ENCODE measurements around the gene TM4SF18.

TM4SF18 gene

GRCh38 chr3:149316437-149316836 is 17.0 kb downstream of the TM4SF18 start:
- Histone ChIP-seq H3K27ac (ENCODE audit: extremely low read depth, low read depth, low read length) (no peak overlapping the region), H3K4me3 (ENCODE audit: low read depth, low read length) (no peak overlapping the region), H3K36me3 (ENCODE audit: control insufficient read depth in 2 of 2, insufficient read depth in 1 of 2, low read length in 2 of 2) (no peaks in the 10 kb centered on the region), H3K9me3 (ENCODE audit: control insufficient read depth, insufficient read depth, low read depth, low read length) (no peaks in the 10 kb centered on the region), H3K4me1 (ENCODE audit: control insufficient read depth, insufficient read depth, low read length) (no peaks in the 10 kb centered on the region)
- ChIA-PET CTCF (no interaction called here), POLR2A (no interaction called here)
- TF ChIP-seq ZNF121 (tag by site-specific recombination; IDR thresholded peaks at IDR 0.05) (no peak), YY1 (tag by site-specific recombination; IDR thresholded peaks at IDR 0.05) (no peak), KLF10 (tag by site-specific recombination; IDR thresholded peaks at IDR 0.05) (no peak), ZNF239 (tag by site-specific recombination; IDR thresholded peaks at IDR 0.05) (no peak), SALL2 (tag by site-specific recombination; IDR thresholded peaks at IDR 0.05; ENCODE audit: borderline replicate concordance) (no peak), PBX3 (CRISPR knock-in tag; IDR thresholded peaks at IDR 0.05) (no peak), ZNF274 (IDR thresholded peaks at IDR 0.05; ENCODE audit: low read length) (no peak), ZNF274 (tag by site-specific recombination; IDR thresholded peaks at IDR 0.05; ENCODE audit: borderline replicate concordance) (no peak), ZNF514 (tag by site-specific recombination; IDR thresholded peaks at IDR 0.05) (no peak), ZNF280D (tag by site-specific recombination; IDR thresholded peaks at IDR 0.05) (no peak), TRIM28 (IDR thresholded peaks at IDR 0.05; ENCODE audit: borderline replicate concordance, low read length) (no peak), ZFP37 (tag by site-specific recombination; IDR thresholded peaks at IDR 0.05) (no peak), ZNF423 (tag by site-specific recombination; IDR thresholded peaks at IDR 0.05) (no peak), ZNF10 (tag by site-specific recombination; IDR thresholded peaks at IDR 0.05) (no peak), ZNF623 (tag by site-specific recombination; IDR thresholded peaks at IDR 0.05) (no peak), WT1 (tag by site-specific recombination; IDR thresholded peaks at IDR 0.05) (no peak), ZNF214 (tag by site-specific recombination; IDR thresholded peaks at IDR 0.05; ENCODE audit: borderline replicate concordance) (no peak), ZNF433 (tag by site-specific recombination; IDR thresholded peaks at IDR 0.05; ENCODE audit: low read depth) (no peak), ZNF624 (tag by site-specific recombination; IDR thresholded peaks at IDR 0.05) (no peak), ZBTB49 (tag by site-specific recombination; IDR thresholded peaks at IDR 0.05; ENCODE audit: low read depth) (no peak)

GRCh38 chr3:149315694-149316093 is 17.7 kb downstream of the TM4SF18 start:
- ChIA-PET CTCF (no interaction called here), POLR2A (no interaction called here)
- Histone ChIP-seq H3K36me3 (ENCODE audit: control insufficient read depth in 2 of 2, insufficient read depth in 1 of 2, low read length in 2 of 2) (no peaks in the 10 kb centered on the region), H3K4me1 (ENCODE audit: control insufficient read depth, insufficient read depth, low read length) (no peaks in the 10 kb centered on the region), H3K9me3 (ENCODE audit: control insufficient read depth, insufficient read depth, low read depth, low read length) (no peaks in the 10 kb centered on the region), H3K27ac (ENCODE audit: extremely low read depth, low read depth, low read length) (no peak overlapping the region), H3K4me3 (ENCODE audit: low read depth, low read length) (no peak overlapping the region)
- TF ChIP-seq ZFP69B (tag by site-specific recombination; IDR thresholded peaks at IDR 0.05), result no peak
- no peak for TF ChIP-seq ZBTB8A (tag by site-specific recombination; IDR thresholded peaks at IDR 0.05)
- no peak for TF ChIP-seq YY2 (tag by site-specific recombination; IDR thresholded peaks at IDR 0.05)
- TF ChIP-seq TSHZ1 (tag by site-specific recombination; IDR thresholded peaks at IDR 0.05; ENCODE audit: borderline replicate concordance), result no peak
- TF ChIP-seq ZNF26 (tag by site-specific recombination; IDR thresholded peaks at IDR 0.05), result no peak
- TF ChIP-seq KLF8 (tag by site-specific recombination; IDR thresholded peaks at IDR 0.05), result no peak
- no peak for TF ChIP-seq ZFHX2 (tag by site-specific recombination; conservative IDR thresholded peaks at IDR 0.05)

Measured in HEK293 (cell line).